Measurements from ENCODE around the gene TRIM26.

- TF ChIP-seq CTCF (IDR thresholded peaks at IDR 0.05; ENCODE audit: insufficient read depth, low read length, poor library complexity, severe bottlenecking) (peak; percentile 95), EZH2phosphoT487 (conservative IDR thresholded peaks at IDR 0.05; ENCODE audit: low read length) (no peak)
Measured at GRCh38 chr6:30219244-30219643, 6.0 kb upstream of the TRIM26 start.

Measured in SU-DHL-6 (cell line).